ENCODE results near the gene MYLK3. TPM values are rescaled to one million over a fixed set of nuclear protein-coding genes. Genes with fewer than 3 reads are reported as not detected.

MYLK3 gene
- total RNA-seq, result under 0.01 TPM in 2 replicates

GRCh38 chr16:46747777-46748651 is at the start of gene MYLK3:
Gene MYLK3 (minus strand): TSS chr16:46748344. CDS start chr16:46748193, 151 bp downstream.

GRCh38 chr16:46689365-46690280 is 58.5 kb downstream of the MYLK3 start, which contains the start of gene ORC6:
Gene ORC6 (plus strand): TSS chr16:46689659. CDS start chr16:46689706, 47 bp downstream.

GRCh38 chr16:46688654-46689364 is 59.3 kb downstream of the MYLK3 start, which contains the start of gene VPS35:
Gene VPS35 (minus strand): TSS chr16:46689178. CDS start chr16:46689133, 45 bp downstream.

Other genes starting within 250 kb of the MYLK3 start
- gene SHCBP1, start 127.0 kb downstream of the MYLK3 start, total RNA-seq, result 27.8 and 29.9 TPM in 2 replicates
- gene VPS35, start 59.2 kb downstream of the MYLK3 start, total RNA-seq, result 60.2 and 65.4 TPM in 2 replicates
- gene ORC6, start 58.7 kb downstream of the MYLK3 start, total RNA-seq, result 27.4 and 28.7 TPM in 2 replicates
- 4.6 and 4.7 TPM in 2 replicates for gene C16orf87, start 82.8 kb upstream of the MYLK3 start, total RNA-seq
- 24.2 and 27.1 TPM in 2 replicates for gene GPT2, start 136.0 kb upstream of the MYLK3 start, total RNA-seq
- 34.3 and 41.0 TPM in 2 replicates for gene DNAJA2, start 225.3 kb upstream of the MYLK3 start, total RNA-seq